Measurements from ENCODE around the gene CMC2. TPM values are rescaled to one million over a fixed set of nuclear protein-coding genes. Genes with fewer than 3 reads are reported as not detected.

The CMC2 gene
- total RNA-seq, 1 donor from 2014 or later, result 96.3 TPM

DNA sequence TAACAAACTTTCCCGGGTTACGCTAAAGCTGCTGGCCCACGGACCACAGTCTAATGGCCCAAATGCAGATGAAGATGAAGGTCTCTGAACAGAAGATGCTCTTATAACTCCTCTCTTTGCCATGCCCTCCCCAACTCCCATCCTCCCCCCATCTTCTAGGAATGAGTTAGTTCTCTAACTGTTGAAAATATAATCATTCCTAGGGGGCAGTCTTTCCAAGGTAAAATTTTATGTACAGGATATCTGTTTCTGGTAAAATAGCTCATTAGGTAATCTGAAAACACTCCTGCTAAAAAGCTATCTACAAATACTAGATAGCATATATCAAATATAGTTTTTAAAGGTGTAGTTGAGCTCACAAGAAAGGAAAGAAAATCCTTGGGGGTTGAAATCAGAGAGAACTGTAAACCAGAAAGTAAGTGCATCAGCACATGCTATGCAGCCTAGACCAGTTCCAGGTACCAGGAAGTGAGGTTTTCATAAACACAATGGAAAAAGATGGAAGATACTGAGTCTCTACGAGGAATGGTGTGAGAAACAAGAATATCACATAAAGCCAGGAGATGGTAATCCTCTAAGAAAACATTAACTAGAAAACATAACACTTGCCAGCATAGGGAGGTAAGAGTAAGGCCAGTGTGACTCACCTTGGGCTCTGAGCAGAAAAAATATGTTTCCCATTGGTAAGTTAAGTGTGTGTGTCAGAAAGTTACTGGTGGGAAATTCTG lies 38.1 kb downstream of the CMC2 start:
- DNase-seq (ENCODE audit: low read depth), result peak; percentile 78
- H3K4me3 ChIP-seq (ENCODE audit: low read depth, low read length), result no peak overlapping the region
- TF ChIP-seq, protein P1, sequence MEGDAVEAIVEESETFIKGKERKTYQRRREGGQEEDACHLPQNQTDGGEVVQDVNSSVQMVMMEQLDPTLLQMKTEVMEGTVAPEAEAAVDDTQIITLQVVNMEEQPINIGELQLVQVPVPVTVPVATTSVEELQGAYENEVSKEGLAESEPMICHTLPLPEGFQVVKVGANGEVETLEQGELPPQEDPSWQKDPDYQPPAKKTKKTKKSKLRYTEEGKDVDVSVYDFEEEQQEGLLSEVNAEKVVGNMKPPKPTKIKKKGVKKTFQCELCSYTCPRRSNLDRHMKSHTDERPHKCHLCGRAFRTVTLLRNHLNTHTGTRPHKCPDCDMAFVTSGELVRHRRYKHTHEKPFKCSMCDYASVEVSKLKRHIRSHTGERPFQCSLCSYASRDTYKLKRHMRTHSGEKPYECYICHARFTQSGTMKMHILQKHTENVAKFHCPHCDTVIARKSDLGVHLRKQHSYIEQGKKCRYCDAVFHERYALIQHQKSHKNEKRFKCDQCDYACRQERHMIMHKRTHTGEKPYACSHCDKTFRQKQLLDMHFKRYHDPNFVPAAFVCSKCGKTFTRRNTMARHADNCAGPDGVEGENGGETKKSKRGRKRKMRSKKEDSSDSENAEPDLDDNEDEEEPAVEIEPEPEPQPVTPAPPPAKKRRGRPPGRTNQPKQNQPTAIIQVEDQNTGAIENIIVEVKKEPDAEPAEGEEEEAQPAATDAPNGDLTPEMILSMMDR (conservative IDR thresholded peaks at IDR 0.05; ENCODE audit: low read depth, low read length), result no peak

DNA sequence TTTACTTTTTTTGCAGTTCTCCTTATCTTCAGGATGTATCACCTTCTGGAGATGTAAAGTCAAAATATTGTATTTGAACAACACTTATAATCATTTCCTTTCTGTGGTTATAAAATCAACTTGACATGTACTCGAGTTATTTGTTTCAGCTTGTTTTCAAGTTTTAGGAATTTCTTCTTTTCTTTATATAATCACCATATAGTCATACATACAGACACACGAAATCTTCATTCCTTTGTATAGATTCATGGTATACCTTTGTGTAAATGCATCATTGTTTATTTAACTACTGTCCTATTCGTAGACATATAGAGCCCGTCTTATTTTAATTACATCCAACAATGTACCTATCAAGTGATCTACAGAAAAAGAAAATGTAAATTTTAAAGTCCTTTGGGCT lies 40.1 kb downstream of the CMC2 start:
- TF ChIP-seq, protein P1 (conservative IDR thresholded peaks at IDR 0.05; ENCODE audit: low read depth, low read length), result no peak
- no peak for DNase-seq (ENCODE audit: low read depth)
- H3K4me3 ChIP-seq (ENCODE audit: low read depth, low read length), result no peak overlapping the region

DNA sequence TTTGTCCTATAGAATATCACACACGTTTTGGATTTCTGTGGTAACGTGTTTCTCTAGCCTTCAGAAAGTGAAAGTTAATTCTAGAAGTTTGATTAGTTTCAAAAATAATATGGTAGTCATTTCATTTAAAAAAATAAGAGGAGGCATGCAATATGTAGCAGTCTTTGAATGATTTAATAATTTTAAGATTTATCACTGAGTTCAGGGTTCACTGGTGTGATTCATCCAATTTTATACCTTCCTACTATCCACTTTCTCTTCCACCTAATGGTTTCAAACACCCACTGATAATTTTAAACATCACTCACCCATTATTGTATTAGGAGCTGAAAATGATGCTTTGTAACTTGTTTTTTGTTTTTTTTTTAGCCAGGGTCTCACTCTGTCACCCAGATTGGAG lies 42.3 kb downstream of the CMC2 start:
- TF ChIP-seq, protein P1 (conservative IDR thresholded peaks at IDR 0.05; ENCODE audit: low read depth, low read length), result no peak
- H3K4me3 ChIP-seq (ENCODE audit: low read depth, low read length), result no peak overlapping the region
- no peak for DNase-seq (ENCODE audit: low read depth)

DNA sequence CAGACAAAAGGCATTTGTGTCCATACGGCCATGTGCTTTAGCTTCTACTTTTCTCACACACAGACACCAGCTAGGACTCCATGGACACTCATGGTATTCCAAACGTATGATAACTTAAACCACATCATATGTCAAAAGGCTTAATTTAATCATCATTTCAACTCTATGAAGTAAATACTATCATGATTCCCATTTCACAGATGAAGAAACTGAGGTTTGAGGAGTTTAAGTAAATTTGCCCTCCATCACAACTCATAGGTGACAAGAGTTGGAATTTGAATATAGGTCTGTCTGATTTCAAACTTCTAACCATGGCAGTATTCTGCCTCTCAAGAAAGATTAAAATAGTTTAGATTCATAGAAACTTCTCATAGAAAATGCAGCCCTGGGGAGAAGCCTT lies 43.8 kb downstream of the CMC2 start:
- no peak for DNase-seq (ENCODE audit: low read depth)
- TF ChIP-seq, protein P1 (conservative IDR thresholded peaks at IDR 0.05; ENCODE audit: low read depth, low read length), result no peak
- no peak overlapping the region for H3K4me3 ChIP-seq (ENCODE audit: low read depth, low read length)

DNA sequence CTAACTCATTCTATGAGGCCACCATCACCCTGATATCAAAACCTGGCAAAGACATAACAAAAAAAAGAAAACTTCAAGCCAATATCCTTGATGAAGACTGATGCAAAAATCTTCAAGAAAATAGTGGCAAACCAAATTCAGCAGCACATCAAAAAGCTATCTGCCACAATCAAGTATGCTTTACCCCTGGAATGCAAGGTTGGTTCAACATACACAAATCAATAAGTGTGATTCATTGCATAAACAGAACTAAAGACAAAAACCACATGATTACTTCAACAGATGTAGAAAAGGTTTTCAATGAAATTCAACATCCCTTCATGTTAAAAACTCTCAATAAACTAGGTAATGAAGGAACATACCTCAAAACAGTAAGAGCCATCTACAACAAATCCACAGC lies 48.4 kb downstream of the CMC2 start:
- H3K4me3 ChIP-seq (ENCODE audit: low read depth, low read length), result no peak overlapping the region
- TF ChIP-seq, protein P1 (conservative IDR thresholded peaks at IDR 0.05; ENCODE audit: low read depth, low read length), result no peak
- no peak for DNase-seq (ENCODE audit: low read depth)

DNA sequence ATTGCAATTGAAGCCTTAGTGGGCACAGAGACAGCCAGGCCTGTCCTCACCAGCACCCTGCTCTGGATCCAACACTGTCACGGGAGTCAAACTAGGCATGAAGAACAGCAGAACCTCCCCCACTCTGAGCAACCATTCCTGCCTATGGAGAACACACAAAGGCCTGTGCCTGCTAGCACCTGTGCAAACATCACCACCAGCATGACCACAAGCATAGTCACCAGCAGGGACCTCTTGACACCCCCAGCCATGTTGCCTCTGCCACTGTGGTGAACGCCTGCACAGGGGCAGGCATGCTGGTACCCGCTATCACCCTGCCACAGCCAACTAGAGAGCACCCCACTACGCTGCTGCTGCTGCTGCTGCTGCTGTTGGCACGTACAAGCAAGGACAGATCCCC lies 51.7 kb downstream of the CMC2 start:
- no peak for DNase-seq (ENCODE audit: low read depth)
- TF ChIP-seq, protein P1 (conservative IDR thresholded peaks at IDR 0.05; ENCODE audit: low read depth, low read length), result no peak
- no peak overlapping the region for H3K4me3 ChIP-seq (ENCODE audit: low read depth, low read length)

DNA sequence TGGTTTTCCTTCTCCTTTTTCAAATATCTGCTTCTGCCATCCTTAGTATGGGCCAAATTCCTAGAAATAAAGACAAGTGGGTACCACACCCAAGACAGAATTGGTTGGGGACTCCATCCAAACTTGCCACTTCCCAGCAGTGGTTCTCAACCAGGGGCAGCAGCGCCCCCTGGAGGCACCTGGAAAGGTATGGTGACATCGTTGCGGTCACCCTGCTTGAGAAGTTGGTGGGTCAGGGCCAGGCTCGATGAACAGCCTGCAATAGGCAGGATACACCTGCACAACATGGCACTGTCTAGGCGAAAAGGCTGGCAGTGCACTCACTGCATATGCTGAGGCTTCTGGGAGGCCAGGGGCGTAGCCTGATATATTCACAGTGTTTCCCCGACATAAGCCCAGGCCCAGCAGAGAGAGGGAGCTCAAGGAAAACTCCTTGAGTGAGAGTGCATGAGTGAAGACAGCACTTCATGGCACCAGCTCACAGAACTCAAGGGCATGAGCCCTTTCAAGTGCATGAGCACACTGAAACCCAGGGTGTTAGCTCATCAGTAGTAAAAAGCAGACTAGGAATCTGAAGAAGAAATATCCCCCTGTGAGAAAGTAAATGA lies 57.7 kb downstream of the CMC2 start:
- H3K4me3 ChIP-seq (ENCODE audit: low read depth, low read length), result no peak overlapping the region
- no peak for DNase-seq (ENCODE audit: low read depth)
- TF ChIP-seq, protein P1 (conservative IDR thresholded peaks at IDR 0.05; ENCODE audit: low read depth, low read length), result peak; percentile 60
